IMR-90 (cell line): ENCODE measurements around the gene STXBP6.

ENCODE experiments used
- CTCF ChIP-seq: conservative IDR thresholded peaks from 2 replicates; pipeline ENCODE4 v1.5.1; 2012; ENCODE audit warnings: mild to moderate bottlenecking, low read depth, low read length, improper control_type of control experiment
- MAFK ChIP-seq: IDR thresholded peaks from 2 replicates; pipeline ENCODE4 v1.6.1; 2012; ENCODE audit warnings: low read depth, low read length, improper control_type of control experiment
- POLR2A ChIP-seq: IDR thresholded peaks from 2 replicates; pipeline ENCODE4 v1.6.1; 2012; ENCODE audit warnings: mild to moderate bottlenecking, low read depth, low read length
- RCOR1 ChIP-seq: IDR thresholded peaks from 2 replicates; pipeline ENCODE4 v1.6.1; 2012; ENCODE audit warnings: mild to moderate bottlenecking, low read length, improper control_type of control experiment; ENCODE audit not compliant: insufficient replicate concordance
- SMC3 ChIP-seq: fragments of 150-350 bp; IDR thresholded peaks from 2 replicates; pipeline ENCODE4 v1.6.1; 2016; ENCODE audit warnings: low read depth, mild to moderate bottlenecking, antibody characterized with exemption, low read length, moderate library complexity

- TF ChIP-seq POLR2A (no peak), CTCF (no peak), SMC3 (no peak), RCOR1 (no peak), MAFK (no peak)
Measured at GRCh38 chr14:24986206-24986893, 63.6 kb downstream of the STXBP6 start.
